ENCODE data around the gene GRIA3.
"Not testable (repeated sequence)": the region's sequence is repeated elsewhere in the genome, so short reads cannot be mapped to it uniquely, and the experiment has no call there.

GRIA3 gene

GRCh38 chrX:123358457-123358856 lies 174.4 kb downstream of the GRIA3 start:
- H3K9ac ChIP-seq (ENCODE audit: low read length): no peak overlapping the region
- WGBS: 93% methylated on average over 4 of the region's 4 CpGs
- H3K4ac ChIP-seq (ENCODE audit: low read depth in 1 of 2, low read length in 2 of 2): no peak overlapping the region
- no peak overlapping the region for H2BK12ac ChIP-seq (ENCODE audit: low read length in 2 of 2)
- H3K27ac ChIP-seq (ENCODE audit: low read length, poor library complexity, severe bottlenecking): no peak overlapping the region
- H3K23ac ChIP-seq (ENCODE audit: low read length in 2 of 2): no peak overlapping the region
- H4K8ac ChIP-seq (ENCODE audit: low read length): no peak overlapping the region
- no peaks in the 10 kb centered on the region for H3K4me1 ChIP-seq (ENCODE audit: control insufficient read depth, insufficient read depth, low read depth, low read length)
- no peaks in the 10 kb centered on the region for H3K9me3 ChIP-seq (ENCODE audit: control insufficient read depth, low read length)
- H2BK5ac ChIP-seq (ENCODE audit: low read depth, low read length, poor library complexity, severe bottlenecking): no peak overlapping the region
- no peaks in the 10 kb centered on the region for H3K27me3 ChIP-seq (ENCODE audit: control insufficient read depth in 1 of 2, insufficient read depth in 1 of 2, low read length in 2 of 2)
- H4K91ac ChIP-seq (ENCODE audit: low read length): no peak overlapping the region
- H3K18ac ChIP-seq (ENCODE audit: low read depth in 1 of 2, low read length in 2 of 2): no peak overlapping the region
- no peak for DNase-seq
- no peak overlapping the region for H2AFZ ChIP-seq (ENCODE audit: low read depth, low read length)
- H3K14ac ChIP-seq (ENCODE audit: low read length in 2 of 2): no peak overlapping the region
- H2BK120ac ChIP-seq (ENCODE audit: low read depth, low read length): no peak overlapping the region
- H3K36me3 ChIP-seq (ENCODE audit: control insufficient read depth in 1 of 2, insufficient read depth in 2 of 2, low read depth in 1 of 2, low read length in 2 of 2): peaks cover 0 to 28% of the 10 kb centered on the region in 2 experiments
- no peaks in the 10 kb centered on the region for H3K79me1 ChIP-seq (replicated peaks; ENCODE audit: low read length, poor library complexity, severe bottlenecking)
- H2AK5ac ChIP-seq (ENCODE audit: low read length, severe bottlenecking): no peak overlapping the region
- no peak overlapping the region for H3K4me2 ChIP-seq (ENCODE audit: low read length, poor library complexity, severe bottlenecking)
- H3K4me3 ChIP-seq (ENCODE audit: insufficient read depth in 1 of 2, low read depth in 1 of 2, low read length in 2 of 2): no peak overlapping the region
- no peak overlapping the region for H2BK15ac ChIP-seq (ENCODE audit: low read depth, poor library complexity, severe bottlenecking)

GRCh38 chrX:123361371-123361770 lies 177.3 kb downstream of the GRIA3 start:
- no peaks in the 10 kb centered on the region for H3K27me3 ChIP-seq (ENCODE audit: control insufficient read depth in 1 of 2, insufficient read depth in 1 of 2, low read length in 2 of 2)
- H3K23ac ChIP-seq (ENCODE audit: low read length in 2 of 2): no peak overlapping the region
- no peak overlapping the region for H3K27ac ChIP-seq (ENCODE audit: low read length, poor library complexity, severe bottlenecking)
- H3K18ac ChIP-seq (ENCODE audit: low read depth in 1 of 2, low read length in 2 of 2): no peak overlapping the region
- no peak overlapping the region for H2BK120ac ChIP-seq (ENCODE audit: low read depth, low read length)
- H2BK5ac ChIP-seq (ENCODE audit: low read depth, low read length, poor library complexity, severe bottlenecking): no peak overlapping the region
- no peaks in the 10 kb centered on the region for H3K9me3 ChIP-seq (ENCODE audit: control insufficient read depth, low read length)
- H3K4ac ChIP-seq (ENCODE audit: low read depth in 1 of 2, low read length in 2 of 2): no peak overlapping the region
- no peak overlapping the region for H4K8ac ChIP-seq (ENCODE audit: low read length)
- peaks cover 0 to 32% of the 10 kb centered on the region in 2 experiments for H3K36me3 ChIP-seq (ENCODE audit: control insufficient read depth in 1 of 2, insufficient read depth in 2 of 2, low read depth in 1 of 2, low read length in 2 of 2)
- no peak overlapping the region for H2AK5ac ChIP-seq (ENCODE audit: low read length, severe bottlenecking)
- H2BK15ac ChIP-seq (ENCODE audit: low read depth, poor library complexity, severe bottlenecking): no peak overlapping the region
- H3K4me1 ChIP-seq (ENCODE audit: control insufficient read depth, insufficient read depth, low read depth, low read length): no peaks in the 10 kb centered on the region
- DNase-seq: no peak
- H3K9ac ChIP-seq (ENCODE audit: low read length): no peak overlapping the region
- no peak overlapping the region for H2BK12ac ChIP-seq (ENCODE audit: low read length in 2 of 2)
- H3K14ac ChIP-seq (ENCODE audit: low read length in 2 of 2): no peak overlapping the region
- 50% methylated on average over 1 of the region's 1 CpG for WGBS
- H2AFZ ChIP-seq (ENCODE audit: low read depth, low read length): no peak overlapping the region
- no peak overlapping the region for H3K4me3 ChIP-seq (ENCODE audit: insufficient read depth in 1 of 2, low read depth in 1 of 2, low read length in 2 of 2)
- no peak overlapping the region for H4K91ac ChIP-seq (ENCODE audit: low read length)
- H3K4me2 ChIP-seq (ENCODE audit: low read length, poor library complexity, severe bottlenecking): peak overlapping the region; percentile 3
- no peaks in the 10 kb centered on the region for H3K79me1 ChIP-seq (replicated peaks; ENCODE audit: low read length, poor library complexity, severe bottlenecking)

DNA sequence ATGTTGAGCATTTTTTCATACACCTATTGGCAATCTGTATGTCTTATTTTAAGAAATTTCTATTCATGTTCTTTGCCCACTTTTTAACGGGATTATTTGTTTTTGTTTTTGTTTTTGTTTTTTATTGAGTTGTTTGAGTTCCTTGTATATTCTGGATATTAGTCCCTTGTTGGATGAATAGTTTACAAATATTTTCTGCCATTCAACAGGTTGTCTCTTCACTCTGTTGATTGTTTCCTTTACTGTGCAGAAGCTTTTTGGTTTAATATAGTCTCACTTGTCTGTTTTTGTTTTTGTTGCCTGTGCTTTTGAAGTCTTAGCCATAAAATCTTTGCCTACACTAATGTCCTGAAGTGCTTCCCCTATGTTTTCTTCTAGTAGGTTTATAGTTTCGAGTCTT lies 202.1 kb downstream of the GRIA3 start:
- not testable (repeated sequence) for H3K18ac ChIP-seq (ENCODE audit: low read depth in 1 of 2, low read length in 2 of 2); H2BK15ac ChIP-seq (ENCODE audit: low read depth, poor library complexity, severe bottlenecking); H2AK5ac ChIP-seq (ENCODE audit: low read length, severe bottlenecking); DNase-seq; H3K4me1 ChIP-seq (ENCODE audit: control insufficient read depth, insufficient read depth, low read depth, low read length); H4K91ac ChIP-seq (ENCODE audit: low read length); H3K36me3 ChIP-seq (ENCODE audit: control insufficient read depth in 1 of 2, insufficient read depth in 2 of 2, low read depth in 1 of 2, low read length in 2 of 2); H3K79me1 ChIP-seq (replicated peaks; ENCODE audit: low read length, poor library complexity, severe bottlenecking); H3K4me3 ChIP-seq (ENCODE audit: insufficient read depth in 1 of 2, low read depth in 1 of 2, low read length in 2 of 2); H3K27ac ChIP-seq (ENCODE audit: low read length, poor library complexity, severe bottlenecking); H2BK120ac ChIP-seq (ENCODE audit: low read depth, low read length); H3K14ac ChIP-seq (ENCODE audit: low read length in 2 of 2); H4K8ac ChIP-seq (ENCODE audit: low read length); H3K9ac ChIP-seq (ENCODE audit: low read length); H2BK12ac ChIP-seq (ENCODE audit: low read length in 2 of 2); H3K23ac ChIP-seq (ENCODE audit: low read length in 2 of 2); H3K27me3 ChIP-seq (ENCODE audit: control insufficient read depth in 1 of 2, insufficient read depth in 1 of 2, low read length in 2 of 2); H2BK5ac ChIP-seq (ENCODE audit: low read depth, low read length, poor library complexity, severe bottlenecking); H3K4me2 ChIP-seq (ENCODE audit: low read length, poor library complexity, severe bottlenecking); H3K4ac ChIP-seq (ENCODE audit: low read depth in 1 of 2, low read length in 2 of 2); H2AFZ ChIP-seq (ENCODE audit: low read depth, low read length)
- no CpG with 5 or more reads among the region's 2 CpGs for WGBS
- peaks cover 13% of the 10 kb centered on the region for H3K9me3 ChIP-seq (ENCODE audit: control insufficient read depth, low read length)

GRCh38 chrX:123392921-123393320 lies 208.8 kb downstream of the GRIA3 start:
- H4K8ac ChIP-seq (ENCODE audit: low read length): no peak overlapping the region
- no peak overlapping the region for H2BK5ac ChIP-seq (ENCODE audit: low read depth, low read length, poor library complexity, severe bottlenecking)
- H3K27ac ChIP-seq (ENCODE audit: low read length, poor library complexity, severe bottlenecking): no peak overlapping the region
- no peaks in the 10 kb centered on the region for H3K79me1 ChIP-seq (replicated peaks; ENCODE audit: low read length, poor library complexity, severe bottlenecking)
- no peak overlapping the region for H2AK5ac ChIP-seq (ENCODE audit: low read length, severe bottlenecking)
- no peak overlapping the region for H3K4me2 ChIP-seq (ENCODE audit: low read length, poor library complexity, severe bottlenecking)
- H3K36me3 ChIP-seq (ENCODE audit: control insufficient read depth in 1 of 2, insufficient read depth in 2 of 2, low read depth in 1 of 2, low read length in 2 of 2): peaks cover 0 to 3% of the 10 kb centered on the region in 2 experiments
- no peaks in the 10 kb centered on the region for H3K4me1 ChIP-seq (ENCODE audit: control insufficient read depth, insufficient read depth, low read depth, low read length)
- H4K91ac ChIP-seq (ENCODE audit: low read length): no peak overlapping the region
- H2BK12ac ChIP-seq (ENCODE audit: low read length in 2 of 2): no peak overlapping the region
- peaks cover 13% of the 10 kb centered on the region for H3K9me3 ChIP-seq (ENCODE audit: control insufficient read depth, low read length)
- no peak overlapping the region for H2BK15ac ChIP-seq (ENCODE audit: low read depth, poor library complexity, severe bottlenecking)
- no peak for DNase-seq
- WGBS: no CpG with 5 or more reads among the region's 1 CpG
- H3K4me3 ChIP-seq (ENCODE audit: insufficient read depth in 1 of 2, low read depth in 1 of 2, low read length in 2 of 2): no peak overlapping the region
- H3K4ac ChIP-seq (ENCODE audit: low read depth in 1 of 2, low read length in 2 of 2): no peak overlapping the region
- H2BK120ac ChIP-seq (ENCODE audit: low read depth, low read length): no peak overlapping the region
- no peaks in the 10 kb centered on the region for H3K27me3 ChIP-seq (ENCODE audit: control insufficient read depth in 1 of 2, insufficient read depth in 1 of 2, low read length in 2 of 2)
- no peak overlapping the region for H3K18ac ChIP-seq (ENCODE audit: low read depth in 1 of 2, low read length in 2 of 2)
- no peak overlapping the region for H2AFZ ChIP-seq (ENCODE audit: low read depth, low read length)
- H3K14ac ChIP-seq (ENCODE audit: low read length in 2 of 2): no peak overlapping the region
- H3K9ac ChIP-seq (ENCODE audit: low read length): no peak overlapping the region
- H3K23ac ChIP-seq (ENCODE audit: low read length in 2 of 2): no peak overlapping the region
